ENCODE data around the gene LRRC39. TPM values are rescaled to one million over a fixed set of nuclear protein-coding genes. Genes with fewer than 3 reads are reported as not detected.

Gene LRRC39
- total RNA-seq, 1 donor from 2014 or later = 0.54 TPM

GRCh38 chr1:100162881-100163280 is 15.2 kb downstream of the LRRC39 start:
- no peaks in the 10 kb centered on the region for H4K20me1 ChIP-seq (ENCODE audit: low read depth)
- Mint-ChIP-seq H3K27me3 (ENCODE audit: insufficient read depth, low read depth) (no peaks in the 10 kb centered on the region), H3K36me3 (no peaks in the 10 kb centered on the region), H3K27ac (no peak overlapping the region), H3K4me1 (peaks cover 6% of the 10 kb centered on the region), H3K4me3 (no peak overlapping the region), H3K9me3 (no peaks in the 10 kb centered on the region)
- peaks cover 14% of the 10 kb centered on the region for H3F3A ChIP-seq (ENCODE audit: low read depth)
- no peak overlapping the region for H2AFZ ChIP-seq (replicated peaks)
- H3K36me3 ChIP-seq = no peaks in the 10 kb centered on the region
- H3K4me1 ChIP-seq = peaks cover 11% of the 10 kb centered on the region
- DNase-seq (ENCODE audit: low spot score) = no peak
- no peaks in the 10 kb centered on the region for H3K9me3 ChIP-seq (ENCODE audit: low read depth)
- H3K4me2 ChIP-seq = no peak overlapping the region
- no peak overlapping the region for H3K4me3 ChIP-seq
- H3K9ac ChIP-seq = no peak overlapping the region
- H3K27me3 ChIP-seq = no peaks in the 10 kb centered on the region
- no peaks in the 10 kb centered on the region for H3K79me2 ChIP-seq (ENCODE audit: low read depth)
- no peak overlapping the region for H3K27ac ChIP-seq
- no peak for TF ChIP-seq CTCF (IDR thresholded peaks at IDR 0.05)
- TF ChIP-seq EZH2phosphoT487 (IDR thresholded peaks at IDR 0.05) = no peak
- TF ChIP-seq EZH2 (IDR thresholded peaks at IDR 0.05) = no peak

- Histone ChIP-seq H3K4me1 (no peaks in the 10 kb centered on the region), H3K4me3 (no peak overlapping the region), H3K79me2 (ENCODE audit: low read depth) (no peaks in the 10 kb centered on the region), H3K36me3 (no peaks in the 10 kb centered on the region), H3K9me3 (ENCODE audit: low read depth) (no peaks in the 10 kb centered on the region), H3K4me2 (no peak overlapping the region), H2AFZ (replicated peaks) (no peak overlapping the region), H3K27ac (no peak overlapping the region), H4K20me1 (ENCODE audit: low read depth) (no peaks in the 10 kb centered on the region), H3F3A (ENCODE audit: low read depth) (peaks cover 7% of the 10 kb centered on the region), H3K27me3 (no peaks in the 10 kb centered on the region), H3K9ac (no peak overlapping the region)
- Mint-ChIP-seq H3K36me3 (peaks cover 7% of the 10 kb centered on the region), H3K4me3 (no peak overlapping the region), H3K27me3 (ENCODE audit: insufficient read depth, low read depth) (no peaks in the 10 kb centered on the region), H3K27ac (no peak overlapping the region), H3K9me3 (no peaks in the 10 kb centered on the region), H3K4me1 (no peaks in the 10 kb centered on the region)
- DNase-seq (ENCODE audit: low spot score) = no peak
- TF ChIP-seq EZH2phosphoT487 (IDR thresholded peaks at IDR 0.05) (no peak), EZH2 (IDR thresholded peaks at IDR 0.05) (no peak), CTCF (IDR thresholded peaks at IDR 0.05) (no peak)
Observed at GRCh38 chr1:100152271-100152670, 25.8 kb downstream of the LRRC39 start.

GRCh38 chr1:100151679-100152078 is 26.4 kb downstream of the LRRC39 start:
- Histone ChIP-seq H3F3A (ENCODE audit: low read depth) (peaks cover 8% of the 10 kb centered on the region), H4K20me1 (ENCODE audit: low read depth) (no peaks in the 10 kb centered on the region), H3K4me3 (no peak overlapping the region), H3K36me3 (no peaks in the 10 kb centered on the region), H2AFZ (replicated peaks) (no peak overlapping the region), H3K27me3 (no peaks in the 10 kb centered on the region), H3K4me1 (no peaks in the 10 kb centered on the region), H3K27ac (no peak overlapping the region), H3K9ac (no peak overlapping the region), H3K79me2 (ENCODE audit: low read depth) (no peaks in the 10 kb centered on the region), H3K4me2 (no peak overlapping the region), H3K9me3 (ENCODE audit: low read depth) (no peaks in the 10 kb centered on the region)
- no peak for TF ChIP-seq EZH2phosphoT487 (IDR thresholded peaks at IDR 0.05)
- no peak for TF ChIP-seq CTCF (IDR thresholded peaks at IDR 0.05)
- TF ChIP-seq EZH2 (IDR thresholded peaks at IDR 0.05) = no peak
- Mint-ChIP-seq H3K4me1 (no peaks in the 10 kb centered on the region), H3K36me3 (peaks cover 8% of the 10 kb centered on the region), H3K4me3 (no peak overlapping the region), H3K9me3 (no peaks in the 10 kb centered on the region), H3K27ac (no peak overlapping the region), H3K27me3 (ENCODE audit: insufficient read depth, low read depth) (no peaks in the 10 kb centered on the region)
- no peak for DNase-seq (ENCODE audit: low spot score)
